D721Med (cell line): ENCODE data around the gene CAMK2D.
"Not testable (repeated sequence)": the region's sequence is repeated elsewhere in the genome, so short reads cannot be mapped to it uniquely, and the experiment has no call there.

ENCODE experiments used
- DNase-seq: peaks from one replicate; pipeline ENCODE4 v3.0.0; 2011; ENCODE audit warnings: low spot score; ENCODE audit not compliant: insufficient read length
- FAIRE-seq: peaks from 2 replicates; lab custom pipeline; 2011; peaks lifted over from hg19 to GRCh38; lab: Jason Lieb, UNC
- TF ChIP-seq, protein P1 (sequence below): IDR thresholded peaks from 2 replicates; pipeline ENCODE4 v1.5.1; 2012; ENCODE audit warnings: mild to moderate bottlenecking, control low read depth; ENCODE audit not compliant: insufficient read depth; ENCODE audit errors: missing control alignments

CAMK2D gene

DNA sequence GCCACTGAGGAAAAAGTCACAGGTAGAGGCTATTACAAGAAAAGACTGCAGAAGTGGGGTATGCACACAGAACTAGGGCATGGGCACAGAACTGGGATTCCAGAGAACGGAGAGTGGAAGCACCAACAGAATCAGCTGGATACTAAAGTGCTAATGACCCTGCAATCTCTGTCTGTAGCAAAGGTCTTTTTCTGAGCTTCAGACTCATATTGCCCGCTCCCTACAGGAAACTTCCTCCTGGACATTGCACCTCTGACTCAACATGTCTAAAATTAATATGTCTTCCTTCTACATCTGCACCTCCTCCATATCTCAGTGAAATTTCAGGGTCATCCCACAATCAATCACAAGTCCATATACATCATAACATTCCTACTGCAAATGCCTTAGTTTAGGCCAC lies 5.3 kb upstream of the CAMK2D start:
- FAIRE-seq: no peak

DNA sequence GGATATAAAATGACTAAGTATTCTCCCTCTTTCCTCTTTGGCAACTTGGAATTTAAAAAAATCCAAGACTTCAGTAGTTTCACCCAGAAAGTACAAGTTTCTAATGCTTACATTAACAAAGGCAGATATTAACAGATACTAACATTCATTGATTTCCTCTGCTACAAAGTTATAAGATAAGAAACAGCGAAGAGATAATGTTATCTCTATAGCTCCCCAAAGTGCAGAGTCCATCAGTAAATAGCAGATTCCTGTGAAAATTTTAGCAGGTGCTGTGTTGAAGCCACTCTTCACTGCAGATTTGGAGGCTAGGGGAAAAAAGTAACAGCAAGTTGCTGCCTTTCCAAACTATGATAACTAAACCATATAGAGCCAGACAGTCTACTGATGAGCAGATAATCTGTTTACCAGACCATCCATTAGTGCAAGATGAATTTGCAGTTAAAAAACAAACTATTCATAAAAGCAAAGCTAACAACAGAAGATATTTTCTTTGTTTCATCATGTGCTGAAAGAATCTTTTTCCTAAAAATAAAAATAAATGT lies 3.3 kb upstream of the CAMK2D start:
- TF ChIP-seq, protein P1, sequence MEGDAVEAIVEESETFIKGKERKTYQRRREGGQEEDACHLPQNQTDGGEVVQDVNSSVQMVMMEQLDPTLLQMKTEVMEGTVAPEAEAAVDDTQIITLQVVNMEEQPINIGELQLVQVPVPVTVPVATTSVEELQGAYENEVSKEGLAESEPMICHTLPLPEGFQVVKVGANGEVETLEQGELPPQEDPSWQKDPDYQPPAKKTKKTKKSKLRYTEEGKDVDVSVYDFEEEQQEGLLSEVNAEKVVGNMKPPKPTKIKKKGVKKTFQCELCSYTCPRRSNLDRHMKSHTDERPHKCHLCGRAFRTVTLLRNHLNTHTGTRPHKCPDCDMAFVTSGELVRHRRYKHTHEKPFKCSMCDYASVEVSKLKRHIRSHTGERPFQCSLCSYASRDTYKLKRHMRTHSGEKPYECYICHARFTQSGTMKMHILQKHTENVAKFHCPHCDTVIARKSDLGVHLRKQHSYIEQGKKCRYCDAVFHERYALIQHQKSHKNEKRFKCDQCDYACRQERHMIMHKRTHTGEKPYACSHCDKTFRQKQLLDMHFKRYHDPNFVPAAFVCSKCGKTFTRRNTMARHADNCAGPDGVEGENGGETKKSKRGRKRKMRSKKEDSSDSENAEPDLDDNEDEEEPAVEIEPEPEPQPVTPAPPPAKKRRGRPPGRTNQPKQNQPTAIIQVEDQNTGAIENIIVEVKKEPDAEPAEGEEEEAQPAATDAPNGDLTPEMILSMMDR: no peak
- FAIRE-seq: no peak
- no peak for DNase-seq

More for the DNA sequence above, 5.3 kb upstream of the CAMK2D start:
- no peak for DNase-seq
- TF ChIP-seq, protein P1: no peak

DNA sequence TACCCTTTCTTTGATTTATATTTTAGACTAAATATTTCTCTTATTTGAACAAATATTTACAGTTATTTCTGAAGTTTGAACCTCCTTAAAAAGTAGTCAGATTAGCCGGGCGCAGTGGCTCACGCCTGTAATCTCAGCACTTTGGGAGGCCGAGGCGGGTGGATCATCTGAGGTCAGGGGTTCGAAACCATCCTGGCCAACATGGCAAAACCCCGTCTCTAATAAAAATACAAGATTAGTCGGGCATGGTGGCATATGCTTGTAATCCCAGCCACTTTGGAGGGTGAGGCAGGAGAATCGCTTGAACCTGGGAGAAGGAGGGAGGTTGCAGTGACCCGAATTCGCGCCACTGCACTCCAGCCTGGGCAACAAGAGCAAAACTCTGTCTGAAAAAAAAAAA lies 2.4 kb upstream of the CAMK2D start:
- FAIRE-seq, DNase-seq: not testable (repeated sequence)

DNA sequence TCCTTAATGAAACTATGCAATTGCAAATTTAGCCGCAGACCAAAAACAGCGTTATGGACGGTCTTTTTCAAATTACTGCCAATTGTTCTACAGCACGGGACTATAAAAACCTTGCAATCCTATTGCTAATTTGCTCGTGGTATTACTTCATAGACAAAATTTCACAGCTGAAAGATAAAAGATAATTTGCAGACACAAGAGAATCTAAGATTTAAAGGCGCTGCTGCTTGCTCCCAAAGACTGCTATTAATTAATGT lies 1.4 kb upstream of the CAMK2D start:
- FAIRE-seq (no peak), DNase-seq (no peak)
- TF ChIP-seq, protein P1: no peak

DNA sequence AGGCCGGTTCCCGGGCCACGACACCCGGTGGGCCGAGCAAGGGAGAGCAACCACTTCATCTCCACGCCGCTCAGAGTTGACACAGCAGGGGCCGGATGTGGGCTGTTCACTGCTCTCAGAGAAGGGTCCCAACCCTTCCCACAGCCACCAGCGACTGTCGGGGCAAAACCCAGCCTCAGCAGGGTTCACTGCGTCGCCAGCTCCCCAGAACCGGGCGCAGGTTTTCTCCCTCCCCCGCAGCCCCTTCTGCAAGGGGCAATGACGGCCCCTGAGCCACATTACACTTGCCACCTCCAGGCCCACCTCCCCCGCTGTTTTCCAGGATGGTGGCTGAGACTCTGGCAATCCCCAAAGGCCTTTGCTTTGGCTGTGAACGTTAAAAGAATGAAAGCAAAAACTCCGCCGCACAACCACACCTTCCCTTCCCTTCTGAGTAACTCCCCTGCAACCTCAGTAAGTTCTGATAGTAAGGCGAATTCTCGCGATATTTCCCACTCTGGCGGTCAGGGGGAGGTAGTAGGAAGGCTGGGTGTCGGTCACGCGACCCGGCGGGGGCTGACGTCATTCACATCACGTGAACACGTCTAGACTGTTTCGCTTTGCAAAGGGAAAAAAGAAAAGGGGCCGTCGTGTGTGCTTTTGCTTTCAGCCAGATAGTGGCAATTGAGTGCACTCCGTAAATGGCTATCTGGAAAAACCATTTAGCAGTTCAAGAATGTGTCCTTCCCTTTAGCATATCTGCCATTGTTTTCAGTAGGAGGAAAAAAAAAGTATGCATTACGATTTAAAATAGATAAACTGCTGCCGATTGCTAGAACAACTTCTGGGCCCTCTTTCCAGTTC lies 869 bp upstream of the CAMK2D start:
- FAIRE-seq (peak; percentile 89), DNase-seq (peak; percentile 61)

DNA sequence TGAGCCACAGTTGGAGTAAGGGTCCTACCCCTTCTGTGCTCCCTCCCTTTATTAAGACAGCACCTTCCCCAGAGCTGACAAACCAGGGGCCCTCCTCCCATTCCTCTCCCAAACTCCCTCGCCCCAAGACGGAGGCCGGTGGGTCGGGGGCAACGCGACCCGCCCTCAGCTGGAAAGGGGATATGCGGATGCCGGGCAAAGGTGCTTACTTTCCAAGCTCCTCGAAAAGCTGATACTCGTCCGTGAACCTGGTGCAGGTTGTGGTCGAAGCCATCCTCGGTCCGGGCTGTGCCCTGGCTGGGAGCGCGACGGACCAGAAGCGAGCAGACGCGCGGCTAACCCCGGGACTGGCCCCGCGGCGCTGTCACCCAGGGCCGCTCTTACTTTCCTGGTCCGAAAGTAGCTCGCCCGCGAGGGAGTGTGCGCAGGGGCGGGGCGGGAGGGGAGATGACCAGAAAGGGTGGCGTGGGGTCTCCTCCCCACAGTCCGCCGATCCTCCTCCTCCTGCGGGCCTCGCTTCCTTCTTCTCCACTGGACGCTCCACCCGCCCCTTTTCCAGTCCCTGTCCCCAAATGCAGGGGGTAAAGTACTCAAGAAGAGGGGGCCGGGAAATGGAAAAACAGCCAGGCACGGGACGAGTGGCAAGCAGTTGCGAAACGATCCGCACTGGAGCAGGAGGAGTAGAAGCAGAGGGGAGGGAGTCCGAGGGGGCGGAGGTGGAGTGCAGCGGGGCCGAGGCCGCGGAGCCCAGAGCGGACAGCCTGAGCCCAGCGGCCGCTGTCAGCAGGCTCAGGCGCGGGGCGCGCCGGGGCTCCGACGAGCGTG lies 531 bp downstream of the CAMK2D start:
- TF ChIP-seq, protein P1: no peak
- DNase-seq (no peak), FAIRE-seq (no peak)

More for the DNA sequence above, 869 bp upstream of the CAMK2D start:
- TF ChIP-seq, protein P1: no peak

DNA sequence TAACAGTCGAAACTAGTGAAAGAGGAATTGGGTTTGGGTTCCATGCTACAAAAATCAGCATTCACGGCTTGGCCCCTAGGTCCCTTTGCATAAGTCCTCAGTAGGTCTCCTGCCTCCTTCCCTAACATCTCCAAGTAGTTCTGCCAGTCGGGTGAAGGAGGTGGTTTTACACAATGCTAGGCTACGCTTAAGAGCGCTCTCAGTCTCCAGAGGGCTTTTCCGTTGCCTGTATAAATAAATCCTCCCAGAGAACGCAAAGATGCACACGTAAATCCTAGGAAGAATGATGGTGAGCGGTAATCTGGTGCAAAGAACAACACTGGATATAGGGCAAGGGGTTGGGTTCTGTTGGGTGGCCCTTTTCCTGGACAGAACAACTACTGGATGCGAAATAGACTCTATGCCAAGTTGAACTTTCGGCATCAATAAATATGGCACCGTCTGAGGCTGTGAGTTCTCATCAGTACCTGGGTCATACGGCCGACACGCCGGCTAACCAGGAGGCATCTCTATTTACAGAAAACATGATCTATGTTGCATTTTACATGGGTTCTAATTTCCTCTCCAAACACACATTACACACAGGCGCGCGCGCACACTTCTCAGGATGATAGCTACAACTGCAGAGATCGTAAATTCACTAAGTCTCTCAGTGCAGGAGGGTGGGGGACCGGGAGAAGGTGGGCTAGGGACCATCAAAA lies 1.3 kb downstream of the CAMK2D start:
- TF ChIP-seq, protein P1: no peak
- DNase-seq (no peak), FAIRE-seq (no peak)
